Epithelial cell of proximal tubule (primary cell): Measurements from ENCODE around the gene GRID1. TPM values are rescaled to one million over a fixed set of nuclear protein-coding genes. Genes with fewer than 3 reads are reported as not detected.
A peak's percentile ranks its signal among the peaks of the same experiment; 100 is the strongest.

ENCODE experiments used
- DNase-seq: peaks from one replicate; pipeline ENCODE4 v3.0.0-alpha.2; 2011; ENCODE audit warnings: low read depth
- H3K4me3 ChIP-seq: 2 replicates; pipeline ENCODE4 v1.5.1; 2011; ENCODE audit warnings: low read depth, mild to moderate bottlenecking, low read length
- total RNA-seq: library from RNA; depleted of rRNA; stranded (reverse); fragments of >200 nt; gene quantifications from 2 replicates; pipeline ENCODE4 v1.2.3, GENCODE V29; 2015
- TF ChIP-seq, protein P1 (sequence below): conservative IDR thresholded peaks from 2 replicates; pipeline ENCODE4 v1.5.1; 2012; ENCODE audit warnings: low read depth, mild to moderate bottlenecking, low read length

GRID1 gene
- total RNA-seq, 1 donor from 2014 or later, result 0.52 TPM

DNA sequence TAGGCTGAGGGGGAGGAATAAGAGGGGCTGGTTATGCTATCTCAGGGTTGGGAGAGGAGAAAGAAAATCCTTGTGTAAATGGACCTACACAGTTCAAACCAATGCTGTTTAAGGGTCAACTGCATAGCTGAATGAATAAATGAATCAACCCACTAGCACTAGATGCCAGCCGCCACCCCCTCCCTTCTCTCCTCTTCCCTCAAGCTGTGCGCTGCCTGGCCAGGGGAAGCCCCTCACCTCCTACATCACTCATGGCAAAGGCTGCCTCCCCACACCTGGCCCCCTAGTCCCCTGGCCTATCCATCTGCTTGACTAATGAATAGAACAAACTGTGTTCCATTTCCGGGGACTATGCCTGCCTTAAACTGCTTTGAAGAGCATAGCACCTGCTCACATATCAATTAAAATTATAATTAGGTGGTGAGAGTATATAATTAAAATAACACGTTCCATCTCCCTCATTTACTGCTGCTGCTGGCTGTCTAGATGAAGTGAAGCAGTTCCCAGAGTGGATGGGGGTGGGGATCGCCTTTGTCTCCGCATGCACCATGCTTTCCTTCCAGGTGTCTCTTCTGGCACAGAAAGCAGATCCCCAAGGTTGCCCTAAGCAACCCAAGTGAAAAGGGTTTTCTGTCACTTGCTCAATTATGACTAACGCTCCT lies 32.6 kb downstream of the GRID1 start:
- DNase-seq, result no peak
- no peak overlapping the region for H3K4me3 ChIP-seq
- TF ChIP-seq, protein P1, sequence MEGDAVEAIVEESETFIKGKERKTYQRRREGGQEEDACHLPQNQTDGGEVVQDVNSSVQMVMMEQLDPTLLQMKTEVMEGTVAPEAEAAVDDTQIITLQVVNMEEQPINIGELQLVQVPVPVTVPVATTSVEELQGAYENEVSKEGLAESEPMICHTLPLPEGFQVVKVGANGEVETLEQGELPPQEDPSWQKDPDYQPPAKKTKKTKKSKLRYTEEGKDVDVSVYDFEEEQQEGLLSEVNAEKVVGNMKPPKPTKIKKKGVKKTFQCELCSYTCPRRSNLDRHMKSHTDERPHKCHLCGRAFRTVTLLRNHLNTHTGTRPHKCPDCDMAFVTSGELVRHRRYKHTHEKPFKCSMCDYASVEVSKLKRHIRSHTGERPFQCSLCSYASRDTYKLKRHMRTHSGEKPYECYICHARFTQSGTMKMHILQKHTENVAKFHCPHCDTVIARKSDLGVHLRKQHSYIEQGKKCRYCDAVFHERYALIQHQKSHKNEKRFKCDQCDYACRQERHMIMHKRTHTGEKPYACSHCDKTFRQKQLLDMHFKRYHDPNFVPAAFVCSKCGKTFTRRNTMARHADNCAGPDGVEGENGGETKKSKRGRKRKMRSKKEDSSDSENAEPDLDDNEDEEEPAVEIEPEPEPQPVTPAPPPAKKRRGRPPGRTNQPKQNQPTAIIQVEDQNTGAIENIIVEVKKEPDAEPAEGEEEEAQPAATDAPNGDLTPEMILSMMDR, result no peak

DNA sequence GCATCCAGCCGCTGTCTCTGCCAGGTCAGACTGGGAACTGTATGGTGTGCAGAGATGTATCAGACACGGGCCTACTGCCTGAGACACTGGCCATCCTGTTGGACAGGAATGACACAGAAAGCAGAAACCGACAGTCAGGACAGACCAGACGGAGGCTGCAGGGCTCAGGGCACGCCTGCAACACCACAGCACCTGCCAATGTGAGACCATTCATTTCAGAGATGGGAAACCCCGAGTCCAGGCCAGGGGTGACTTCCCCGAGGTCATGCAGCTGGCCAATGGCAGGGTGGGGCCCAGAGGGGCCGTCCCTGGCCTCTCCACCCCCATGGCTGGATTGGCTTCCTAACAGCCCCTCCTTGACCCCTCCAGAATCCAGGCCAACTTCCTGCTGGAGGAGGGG lies 34.7 kb downstream of the GRID1 start:
- H3K4me3 ChIP-seq, result no peak overlapping the region
- TF ChIP-seq, protein P1, result no peak
- no peak for DNase-seq

DNA sequence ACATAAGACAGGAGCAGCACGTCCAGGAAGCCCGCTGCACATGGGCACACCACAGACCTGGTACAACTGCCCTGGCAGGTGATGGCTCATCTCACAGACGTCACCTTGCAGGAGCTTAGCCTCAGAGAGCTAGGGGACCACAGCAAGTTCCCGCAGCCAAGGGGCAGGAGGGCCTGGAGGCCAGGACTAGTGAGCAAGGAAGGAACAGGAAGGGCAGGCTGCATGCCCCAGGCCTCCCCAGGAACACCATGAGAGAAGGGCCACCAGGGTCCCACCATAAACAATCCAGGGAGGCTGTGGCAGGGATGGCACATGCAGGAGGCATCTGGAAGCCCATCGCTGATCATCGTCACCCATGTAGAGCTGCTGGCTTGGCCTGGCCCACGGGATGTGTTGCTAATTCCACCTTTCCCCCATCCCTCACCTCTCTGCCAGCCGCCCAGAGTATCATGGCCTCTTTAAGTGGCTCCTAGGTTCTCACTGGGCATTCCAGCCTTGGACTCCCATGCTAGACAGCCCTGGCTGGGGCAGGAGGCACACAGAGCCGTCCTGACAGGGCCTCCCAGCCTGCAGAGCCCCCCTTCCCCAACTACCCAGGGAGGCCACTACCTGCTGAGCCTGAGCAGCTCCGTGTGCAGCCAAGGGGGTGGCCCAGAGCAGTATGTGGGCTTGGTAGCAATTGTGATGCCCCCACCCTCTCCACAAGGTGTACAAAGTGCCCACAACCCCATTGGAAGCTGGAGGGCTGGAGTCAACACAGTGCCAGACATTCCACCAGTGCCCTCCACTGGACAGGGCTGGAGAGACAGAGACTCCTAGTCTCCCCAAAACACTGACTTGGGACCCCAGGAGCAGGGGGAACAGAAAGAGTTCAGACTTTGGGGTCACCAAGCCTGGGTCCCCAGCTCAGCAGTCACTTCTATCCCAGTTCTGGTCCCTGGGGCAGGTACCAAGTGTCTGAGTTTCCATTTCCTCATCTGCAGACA lies 35.5 kb downstream of the GRID1 start:
- TF ChIP-seq, protein P1, result peak; percentile 40
- no peak overlapping the region for H3K4me3 ChIP-seq
- no peak for DNase-seq

- DNase-seq, result no peak
- TF ChIP-seq, protein P1, result no peak
Observed at GRCh38 chr10:86329896-86330680, 36.5 kb downstream of the GRID1 start.

DNA sequence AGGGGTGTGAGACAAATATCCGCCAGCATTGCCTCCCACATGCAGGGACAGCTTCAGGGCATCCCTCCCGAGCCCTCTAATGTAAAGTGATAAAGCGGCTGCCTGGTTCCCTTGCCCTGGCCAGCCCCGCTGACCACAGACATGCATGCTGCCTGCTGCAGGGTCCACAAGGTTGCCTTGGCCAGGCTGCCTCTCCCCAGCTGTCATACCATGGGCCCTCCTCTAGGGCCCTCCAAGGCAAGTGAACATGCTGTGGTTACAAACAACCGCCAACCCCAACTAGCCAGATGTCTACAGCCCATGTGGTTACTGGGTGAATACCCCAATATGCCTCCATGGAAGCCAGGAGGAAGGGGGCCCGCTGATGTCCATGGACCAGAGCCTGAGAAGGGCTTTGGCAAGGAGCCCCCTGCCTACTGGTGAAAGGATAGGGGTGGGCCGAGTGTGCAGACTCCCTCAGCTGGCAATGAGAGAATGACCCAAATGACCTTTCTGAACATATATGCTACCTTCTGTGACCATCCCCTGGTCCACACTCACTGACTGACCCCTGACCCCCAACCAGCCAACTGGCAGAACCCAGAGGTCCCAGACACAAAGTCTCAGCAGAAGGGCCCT lies 37.4 kb downstream of the GRID1 start:
- H3K4me3 ChIP-seq, result no peak overlapping the region
- no peak for DNase-seq
- TF ChIP-seq, protein P1, result no peak

More at GRCh38 chr10:86329896-86330680, 36.5 kb downstream of the GRID1 start:
- H3K4me3 ChIP-seq, result no peak overlapping the region

GRCh38 chr10:86327954-86328725 lies 38.5 kb downstream of the GRID1 start:
- DNase-seq, result no peak
- TF ChIP-seq, protein P1, result no peak
- H3K4me3 ChIP-seq, result no peak overlapping the region
